ENCODE measurements around the gene COBLL1.

COBLL1 gene

GRCh38 chr2:164859251-164859818, 17.7 kb upstream of the COBLL1 start:
- DNase-seq (ENCODE audit: low read depth, low spot score): no peak

- DNase-seq (ENCODE audit: low read depth, low spot score): no peak
Measured at GRCh38 chr2:164852086-164852485, 10.5 kb upstream of the COBLL1 start.

DNA sequence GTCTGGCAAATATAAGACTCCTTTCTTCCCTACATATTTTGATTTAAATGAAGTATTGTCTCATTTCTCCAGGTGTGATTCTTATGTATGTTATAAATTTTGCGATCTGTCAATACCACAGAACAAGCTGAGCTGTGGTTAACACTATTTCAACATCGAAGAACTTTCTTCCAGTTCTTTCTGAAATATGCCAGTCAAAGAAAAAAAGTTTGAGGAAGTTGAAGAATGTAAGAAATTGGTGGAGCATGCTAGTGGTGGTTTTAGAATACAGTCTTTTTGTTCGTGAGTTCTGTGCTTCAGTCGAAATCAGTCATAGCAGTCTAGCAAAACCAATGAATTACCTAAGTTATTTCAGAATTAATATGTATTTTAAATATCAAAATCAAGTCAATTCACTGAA, 8.6 kb upstream of the COBLL1 start:
- DNase-seq (ENCODE audit: low read depth, low spot score): no peak

DNA sequence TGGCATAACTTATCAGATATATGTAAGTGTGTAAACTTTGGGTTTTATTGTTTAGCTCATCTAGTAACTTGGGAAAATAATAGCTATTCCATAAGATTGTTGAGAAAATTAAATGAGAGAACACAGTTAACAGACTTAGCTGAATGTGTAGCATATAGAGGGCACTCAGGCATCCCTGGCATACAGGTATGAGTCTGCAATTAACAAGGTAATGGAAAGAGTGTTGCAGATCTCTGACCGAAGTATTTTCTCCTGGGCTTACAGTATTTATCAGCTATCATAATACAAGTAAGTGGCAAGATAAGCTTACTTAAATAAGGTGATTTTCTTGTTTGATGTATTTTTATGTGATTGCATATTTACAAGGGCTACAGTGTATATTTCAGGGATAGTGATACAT, 7.9 kb upstream of the COBLL1 start:
- no peak for DNase-seq (ENCODE audit: low read depth, low spot score)

DNA sequence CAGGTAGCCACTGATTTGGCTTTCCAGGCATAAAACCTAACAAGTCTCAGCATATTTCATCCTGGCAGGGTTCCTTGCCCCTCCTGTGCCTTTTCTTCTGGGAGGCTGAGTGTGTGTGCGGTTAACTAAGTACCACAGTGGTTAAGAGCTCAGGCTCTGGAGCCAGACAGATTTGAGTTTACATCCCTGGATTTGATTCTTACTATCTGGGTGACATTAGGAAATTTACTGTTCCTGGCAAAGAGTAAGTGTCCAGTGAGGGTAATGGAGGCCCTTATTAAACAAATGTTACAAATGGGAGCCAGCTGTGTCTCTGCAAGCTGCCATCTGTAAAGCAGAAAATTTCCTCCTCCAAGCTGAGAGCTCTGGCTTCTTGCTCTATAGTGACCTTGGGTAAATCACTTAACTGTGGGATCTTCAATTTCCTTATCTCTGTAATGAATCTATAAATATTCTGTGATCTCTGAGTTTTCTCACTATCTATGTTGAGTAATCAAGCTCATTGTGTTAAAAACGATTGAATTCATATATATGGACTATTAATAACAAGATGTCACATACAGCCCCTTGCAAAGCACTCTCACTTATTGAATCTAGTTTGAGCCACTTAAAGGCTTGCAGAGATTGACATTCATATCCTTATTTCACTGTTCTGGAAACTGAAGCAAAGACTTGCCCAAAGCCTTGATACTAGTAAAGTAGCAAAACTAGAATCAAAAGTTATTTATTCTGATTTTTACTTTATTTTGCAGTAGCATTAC, 6.5 kb upstream of the COBLL1 start:
- no peak for DNase-seq (ENCODE audit: low read depth, low spot score)

DNA sequence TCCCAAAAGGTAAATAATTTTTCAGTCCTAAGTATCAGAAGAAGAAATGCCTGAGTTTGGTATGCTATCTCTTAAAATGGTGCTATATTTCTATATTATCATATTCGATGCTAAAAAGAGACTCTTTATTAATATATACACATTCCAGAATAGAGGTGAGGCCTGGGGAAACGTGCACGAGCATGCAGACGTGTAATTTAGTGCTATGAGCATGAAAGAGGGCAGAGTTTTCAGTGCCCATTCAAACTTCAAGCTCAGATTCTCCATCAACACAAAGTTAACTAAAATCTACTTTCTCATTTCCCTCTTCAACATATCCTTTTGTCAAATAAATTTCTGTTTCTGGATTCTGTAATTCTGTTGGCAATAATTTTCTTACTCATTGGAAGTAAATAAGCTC, 5.7 kb upstream of the COBLL1 start:
- DNase-seq (ENCODE audit: low read depth, low spot score): no peak

- DNase-seq (ENCODE audit: low read depth, low spot score): no peak
Measured at GRCh38 chr2:164846276-164846675, 4.7 kb upstream of the COBLL1 start.

- no peak for DNase-seq (ENCODE audit: low read depth, low spot score)
Measured at GRCh38 chr2:164843346-164843911, 1.8 kb upstream of the COBLL1 start.

GRCh38 chr2:164842624-164842966, 972 bp upstream of the COBLL1 start:
- no peak for DNase-seq (ENCODE audit: low read depth, low spot score)

GRCh38 chr2:164840930-164841718, 499 bp downstream of the COBLL1 start:
- no peak for DNase-seq (ENCODE audit: low read depth, low spot score)

DNA sequence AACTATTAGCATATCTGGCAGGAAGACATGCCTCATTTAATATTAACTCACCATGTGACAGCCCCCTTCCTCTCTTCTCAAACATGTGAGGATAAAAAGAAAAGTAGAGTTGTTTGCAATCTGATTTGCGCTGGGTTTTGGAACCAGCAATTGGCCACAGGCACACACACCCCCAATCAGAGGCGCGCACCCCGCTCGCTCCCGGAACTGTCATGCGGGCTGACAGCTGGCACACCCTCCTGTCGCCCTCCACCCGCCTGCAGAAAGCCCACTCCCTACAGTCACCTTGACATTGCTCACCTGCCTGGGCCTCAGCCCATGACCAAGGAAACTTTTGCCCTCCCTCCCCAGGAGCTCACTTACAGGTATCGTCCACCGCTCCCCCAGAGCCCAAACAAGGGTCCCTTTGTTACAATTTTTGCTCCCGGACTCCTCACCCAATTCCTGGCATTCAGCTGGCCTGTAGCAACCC, 1.1 kb downstream of the COBLL1 start:
- no peak for DNase-seq (ENCODE audit: low read depth, low spot score)

DNA sequence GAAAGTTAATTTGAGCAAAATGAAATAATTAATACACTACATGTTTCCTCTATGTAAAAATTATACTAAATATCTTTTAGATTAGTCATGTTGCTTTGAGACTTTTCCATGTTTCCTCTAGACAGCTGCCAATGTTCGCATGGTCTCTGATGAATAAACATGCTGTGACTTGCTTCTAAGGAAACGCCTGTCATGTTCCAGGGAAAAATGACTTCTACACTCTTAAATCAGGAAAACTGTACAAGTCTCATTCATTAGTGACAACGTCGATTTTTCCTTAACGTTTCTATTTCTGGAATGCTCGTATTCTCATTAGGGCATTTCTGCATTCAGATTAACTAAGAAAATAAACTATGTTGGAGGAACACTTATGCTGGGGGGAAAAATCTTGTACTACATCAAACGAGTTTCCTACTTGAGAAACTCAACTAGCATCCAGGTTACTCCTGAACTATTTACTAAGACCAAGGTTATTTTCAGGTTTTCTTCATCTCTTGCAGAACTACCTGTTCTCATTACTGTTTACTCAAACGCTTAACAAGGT, 1.6 kb downstream of the COBLL1 start:
- no peak for DNase-seq (ENCODE audit: low read depth, low spot score)

- no peak for DNase-seq (ENCODE audit: low read depth, low spot score)
Measured at GRCh38 chr2:164837807-164838206, 3.8 kb downstream of the COBLL1 start.

GRCh38 chr2:164836907-164837306, 4.7 kb downstream of the COBLL1 start:
- no peak for DNase-seq (ENCODE audit: low read depth, low spot score)

GRCh38 chr2:164835302-164835701, 6.3 kb downstream of the COBLL1 start:
- DNase-seq (ENCODE audit: low read depth, low spot score): no peak

DNA sequence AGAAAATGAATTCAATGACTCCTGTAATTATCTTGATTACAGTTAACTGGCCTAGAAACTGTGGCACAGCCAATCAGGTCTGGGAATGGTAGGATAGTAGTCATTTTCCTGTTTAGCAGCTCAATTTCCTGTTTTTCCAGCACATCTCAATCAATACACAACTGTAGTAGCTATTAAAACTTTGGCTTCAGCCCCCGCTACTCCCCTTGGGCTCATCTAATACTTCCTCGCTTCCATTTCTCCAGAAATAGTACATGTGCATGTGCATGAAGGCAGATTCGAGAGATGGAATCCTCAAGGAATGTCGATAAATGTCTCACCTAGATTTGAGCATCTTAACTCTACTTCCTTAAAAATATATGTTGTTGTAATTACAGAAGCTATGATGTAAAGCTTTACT, 9.7 kb downstream of the COBLL1 start:
- no peak for DNase-seq (ENCODE audit: low read depth, low spot score)

DNA sequence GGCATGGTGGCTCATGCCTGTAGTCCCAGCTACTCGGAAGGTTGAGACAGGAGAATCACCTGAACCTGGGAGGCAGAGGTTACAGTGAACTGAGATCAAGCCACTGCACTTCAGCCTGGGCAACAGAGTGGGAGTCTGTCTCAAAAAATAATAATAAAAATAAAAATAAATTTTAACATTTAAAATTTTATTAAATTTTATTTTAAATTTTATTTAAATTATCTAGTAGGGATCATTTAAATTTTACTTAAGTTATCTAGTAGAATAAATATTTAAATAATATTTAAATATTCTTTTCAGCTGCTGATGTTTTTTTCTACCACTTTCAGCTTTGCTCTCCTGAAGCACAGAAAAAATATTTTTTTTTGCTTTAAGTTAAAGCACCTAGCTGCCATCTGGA, 10.4 kb downstream of the COBLL1 start:
- DNase-seq (ENCODE audit: low read depth, low spot score): no peak

DNA sequence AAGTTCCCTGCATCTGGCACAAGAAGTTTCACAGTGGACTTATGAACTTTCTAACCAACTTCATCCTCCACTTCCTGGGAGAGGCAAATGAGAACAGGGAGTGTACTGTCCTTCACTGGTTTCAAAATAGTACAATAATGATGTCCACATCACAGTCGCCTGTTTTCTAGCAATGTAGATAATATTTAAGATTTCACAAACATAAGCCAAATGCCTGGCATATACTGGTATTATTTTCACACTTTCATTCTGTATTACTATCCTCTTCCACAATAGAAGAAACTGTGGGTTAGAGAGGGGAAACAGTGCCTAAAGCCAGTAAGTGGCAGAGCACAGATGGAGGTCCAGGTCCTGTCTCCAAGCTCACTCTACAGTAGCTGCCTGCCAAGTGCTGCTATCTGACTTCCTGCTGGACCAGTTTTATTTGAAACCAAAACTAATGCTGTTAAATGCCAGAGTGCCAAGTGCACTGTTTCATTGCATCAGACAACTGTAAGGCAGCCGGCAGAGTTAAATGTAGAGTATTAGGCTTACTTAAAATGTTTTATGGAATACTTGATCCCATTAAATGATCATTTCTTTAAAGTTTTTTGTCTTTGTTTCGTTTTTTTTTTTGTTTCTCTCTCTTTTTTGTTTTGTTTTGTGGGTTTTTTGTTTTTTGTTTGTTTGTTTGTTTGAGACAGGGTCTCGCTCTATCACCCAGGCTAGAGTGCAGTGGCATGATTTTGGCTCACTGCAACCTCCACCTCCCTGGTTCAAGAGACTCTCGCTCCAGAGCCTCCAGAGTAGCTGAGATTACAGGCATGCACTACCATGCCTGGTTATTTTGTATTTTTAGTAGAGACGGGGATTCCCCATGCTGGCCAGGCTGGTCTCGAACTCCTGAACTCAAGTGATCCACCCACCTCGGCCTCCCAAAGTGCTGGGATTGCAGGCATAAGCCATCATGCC, 15.1 kb downstream of the COBLL1 start:
- no peak for DNase-seq (ENCODE audit: low read depth, low spot score)

GRCh38 chr2:164824872-164825271, 16.8 kb downstream of the COBLL1 start:
- no peak for DNase-seq (ENCODE audit: low read depth, low spot score)

DNA sequence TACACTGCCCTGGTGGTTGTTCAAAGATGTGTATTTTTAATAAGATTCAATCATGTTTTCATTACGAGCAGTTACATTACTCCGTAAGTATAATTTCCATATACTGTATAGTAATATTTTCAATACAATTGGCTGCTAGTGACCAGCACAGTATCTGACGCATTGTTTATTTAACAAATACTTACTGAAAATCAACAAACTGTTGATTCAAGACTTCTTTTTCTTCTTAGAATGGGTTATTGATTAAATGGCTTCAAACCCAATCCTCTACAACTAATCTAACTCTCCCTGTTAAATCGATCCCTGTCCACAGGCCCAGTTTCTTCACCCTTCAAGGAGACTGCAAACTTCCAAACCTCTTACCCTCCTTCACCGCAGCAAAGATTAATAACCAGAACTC, 18.5 kb downstream of the COBLL1 start:
- no peak for DNase-seq (ENCODE audit: low read depth, low spot score)

- no peak for DNase-seq (ENCODE audit: low read depth, low spot score)
Measured at GRCh38 chr2:164821338-164821737, 20.3 kb downstream of the COBLL1 start.

All from activated CD4-positive, CD25-positive, alpha-beta regulatory T cell treated with anti-CD3 and anti-CD28 coated beads, Interleukin-2, amount 50 U/mL, for 16 hours (primary cell).